ENCODE results near the gene IGSF9.
A peak's percentile ranks its signal among the peaks of the same experiment; 100 is the strongest.

Gene IGSF9

GRCh38 chr1:159932296-159933285 is 12.8 kb downstream of the IGSF9 start:
- no peak for DNase-seq (ENCODE audit: low read depth)

- DNase-seq (ENCODE audit: low read depth) = no peak
Measured at GRCh38 chr1:159931795-159932173, 13.6 kb downstream of the IGSF9 start.

GRCh38 chr1:159931101-159931794 is 14.2 kb downstream of the IGSF9 start:
- no peak for DNase-seq (ENCODE audit: low read depth)

GRCh38 chr1:159930634-159931033 is 14.8 kb downstream of the IGSF9 start:
- no peak for DNase-seq (ENCODE audit: low read depth)

GRCh38 chr1:159930216-159930615 is 15.2 kb downstream of the IGSF9 start:
- DNase-seq (ENCODE audit: low read depth) = no peak

GRCh38 chr1:159929155-159930051 is 16.0 kb downstream of the IGSF9 start:
- no peak for DNase-seq (ENCODE audit: low read depth)

- no peak for DNase-seq (ENCODE audit: low read depth)
Measured at GRCh38 chr1:159928491-159929050, 16.8 kb downstream of the IGSF9 start.

GRCh38 chr1:159927849-159928431 is 17.5 kb downstream of the IGSF9 start:
- DNase-seq (ENCODE audit: low read depth) = no peak

GRCh38 chr1:159927211-159927848 is 18.1 kb downstream of the IGSF9 start:
- DNase-seq (ENCODE audit: low read depth) = no peak

- DNase-seq (ENCODE audit: low read depth) = no peak
Measured at GRCh38 chr1:159925719-159926078, 19.7 kb downstream of the IGSF9 start.

- peak; percentile 83 for DNase-seq (ENCODE audit: low read depth)
Measured at GRCh38 chr1:159924791-159925718, 20.4 kb downstream of the IGSF9 start, which contains the start of gene TAGLN2. TSS of gene TAGLN2 (minus strand) at chr1:159925507. CDS start at chr1:159920509, 4,998 bp downstream.

GRCh38 chr1:159924025-159924790 is 21.2 kb downstream of the IGSF9 start:
- DNase-seq (ENCODE audit: low read depth) = peak; percentile 83

- DNase-seq (ENCODE audit: low read depth) = peak; percentile 77
Measured at GRCh38 chr1:159923203-159924024, 22.0 kb downstream of the IGSF9 start.

- DNase-seq (ENCODE audit: low read depth) = no peak
Measured at GRCh38 chr1:159922511-159923202, 22.8 kb downstream of the IGSF9 start.

GRCh38 chr1:159921700-159922504 is 23.5 kb downstream of the IGSF9 start:
- DNase-seq (ENCODE audit: low read depth) = no peak

GRCh38 chr1:159921251-159921650 is 24.2 kb downstream of the IGSF9 start:
- DNase-seq (ENCODE audit: low read depth) = no peak

GRCh38 chr1:159920651-159921050 is 24.8 kb downstream of the IGSF9 start:
- no peak for DNase-seq (ENCODE audit: low read depth)
